Stimulated activated naive CD4-positive, alpha-beta T cell treated with Interleukin-2 at 50 U/mL for 16 hours (primary cell): Measurements from ENCODE around the gene LRRC55.
"Not testable (repeated sequence)": the region's sequence is repeated elsewhere in the genome, so short reads cannot be mapped to it uniquely, and the experiment has no call there.

Source experiments
- DNase-seq: peaks from one replicate; lab custom pipeline; 2025; lab: John Stamatoyannopoulos, UW

LRRC55 gene

DNA sequence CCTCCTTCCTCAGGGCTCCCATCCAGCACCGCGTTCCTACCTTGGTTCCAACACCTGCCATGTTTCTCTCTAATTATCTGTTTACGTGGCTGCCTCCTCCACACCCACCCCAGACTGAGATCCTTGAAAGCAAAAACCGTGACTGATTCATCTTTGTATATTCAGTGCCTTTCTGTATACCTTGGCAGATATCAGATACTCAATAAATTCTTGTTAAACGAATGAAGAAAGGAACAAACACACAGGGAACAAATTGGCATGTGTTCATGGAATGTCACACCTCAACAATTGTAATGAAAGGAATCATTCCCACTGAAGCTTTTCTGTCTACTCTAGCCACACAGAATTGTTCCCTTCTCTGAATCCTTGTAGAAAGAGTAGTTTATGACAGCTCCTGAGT lies 20.4 kb upstream of the LRRC55 start:
- no peak for DNase-seq

DNA sequence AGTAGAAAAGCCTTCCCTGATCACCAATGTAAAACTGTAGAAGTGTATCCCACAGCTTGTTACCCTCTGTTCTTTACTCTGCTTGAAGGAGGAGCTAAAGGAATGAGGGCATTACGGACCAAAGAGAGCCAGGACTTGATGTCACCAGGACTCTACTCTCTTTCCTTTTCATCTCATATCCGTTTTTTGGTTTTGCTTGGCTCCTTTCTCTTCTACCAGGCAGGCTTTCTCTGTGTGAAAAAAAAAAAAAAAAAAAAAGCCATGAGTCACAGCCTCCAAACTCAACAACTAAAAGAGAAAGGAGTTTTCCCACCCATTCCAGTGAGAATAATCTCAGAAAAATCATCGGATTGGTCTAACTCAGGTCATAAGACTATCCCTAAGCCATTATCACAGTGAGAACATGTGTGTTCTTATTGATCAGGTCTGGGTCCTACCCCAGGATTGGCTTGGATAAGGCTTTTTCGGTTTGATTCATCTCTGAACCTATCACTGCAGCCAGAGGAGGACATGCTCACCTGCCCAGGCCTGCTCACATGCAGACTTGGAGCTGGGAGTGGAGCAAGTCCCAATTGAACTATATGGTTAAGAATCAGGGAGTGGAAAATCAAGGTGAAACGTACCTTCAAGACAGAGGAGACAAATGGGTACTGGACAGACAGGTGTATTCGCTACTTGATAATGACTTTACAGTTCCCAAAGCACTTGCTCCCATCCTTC lies 19.4 kb upstream of the LRRC55 start:
- DNase-seq: no peak

DNA sequence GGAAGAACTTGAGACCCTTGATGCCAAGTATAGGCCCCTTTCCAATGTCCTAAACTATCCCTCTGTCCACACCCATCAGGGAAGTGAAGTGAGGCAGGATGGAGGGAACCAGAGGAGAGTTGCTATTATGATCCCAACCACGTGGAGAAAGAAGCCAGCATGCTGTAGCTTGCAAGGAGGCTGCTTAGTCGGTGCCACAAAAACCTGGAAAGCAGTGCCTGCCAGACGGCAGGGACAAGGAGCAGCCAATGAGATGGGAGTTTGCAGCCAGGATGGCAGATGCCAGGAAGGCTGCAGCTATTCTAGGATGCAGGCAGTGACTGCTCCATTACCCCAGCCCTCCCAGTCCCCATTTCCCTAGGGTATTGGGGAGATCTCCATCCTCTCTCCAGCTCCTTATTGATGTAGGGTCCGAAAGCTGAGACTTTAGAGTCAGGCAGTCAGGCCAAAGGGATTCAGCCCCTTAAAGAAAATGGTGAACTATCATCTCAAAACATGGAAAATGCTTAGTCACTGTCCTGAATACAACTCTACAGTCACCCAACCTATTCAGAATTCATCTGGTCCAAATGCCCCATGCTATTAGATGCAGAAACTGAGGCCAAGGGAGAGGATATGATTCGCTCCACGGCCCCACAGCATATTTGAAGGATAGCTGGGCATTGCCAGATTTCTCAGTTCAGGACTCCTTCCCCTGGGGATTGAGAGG lies 18.4 kb upstream of the LRRC55 start:
- DNase-seq: no peak

DNA sequence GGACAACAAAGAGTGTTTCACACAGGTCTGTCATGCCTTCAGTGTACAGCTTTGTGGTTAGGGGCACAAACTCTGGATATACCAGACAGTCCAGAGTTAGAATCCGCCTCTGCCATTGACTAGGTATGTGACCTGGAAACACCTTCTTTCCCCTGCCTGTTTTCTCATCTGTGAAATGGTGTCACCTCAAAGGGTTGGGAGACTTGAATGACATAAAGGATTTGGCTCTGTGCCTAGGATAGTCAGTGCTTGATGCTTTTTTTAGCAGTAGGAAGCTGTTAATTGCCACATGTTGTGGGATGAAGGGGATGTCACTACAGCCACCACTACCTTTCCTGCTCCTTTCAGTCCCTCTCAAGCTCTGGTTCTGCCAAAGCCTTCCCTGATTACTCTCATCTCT lies 17.4 kb upstream of the LRRC55 start:
- no peak for DNase-seq

DNA sequence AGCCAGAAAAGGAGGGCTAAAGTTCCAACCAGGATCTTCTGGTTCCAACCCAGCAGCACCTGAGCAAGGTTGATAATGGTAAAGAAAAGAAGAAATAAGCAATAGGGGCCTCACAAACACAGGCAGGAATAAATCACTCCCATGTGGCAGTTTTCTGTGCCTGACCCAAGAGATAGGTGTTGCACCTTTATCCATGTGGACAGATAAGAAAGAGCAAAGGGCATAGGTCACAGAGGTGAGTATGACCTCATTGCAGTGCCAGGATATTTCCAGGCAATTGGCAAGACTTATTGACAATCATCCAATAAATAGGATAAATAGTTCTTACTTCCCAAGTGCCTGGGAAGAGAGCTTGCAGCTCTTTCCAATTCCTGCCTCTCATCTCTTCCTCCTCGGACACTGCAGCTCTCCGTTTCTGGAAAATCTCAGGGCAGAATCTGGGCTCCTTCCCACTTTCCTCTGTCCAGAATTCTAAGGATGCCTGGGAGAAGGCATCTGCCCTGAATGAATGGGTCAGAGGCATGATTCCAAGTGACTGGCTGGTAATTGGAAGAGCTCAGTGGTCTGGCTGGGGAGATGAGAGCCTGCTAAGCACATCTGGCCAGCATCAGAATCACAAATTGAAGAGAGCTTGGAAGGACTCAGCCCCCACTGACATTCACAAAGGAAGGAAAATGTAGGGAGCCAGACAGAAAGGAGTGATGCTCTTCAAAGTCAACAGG lies 14.5 kb upstream of the LRRC55 start:
- no peak for DNase-seq

DNA sequence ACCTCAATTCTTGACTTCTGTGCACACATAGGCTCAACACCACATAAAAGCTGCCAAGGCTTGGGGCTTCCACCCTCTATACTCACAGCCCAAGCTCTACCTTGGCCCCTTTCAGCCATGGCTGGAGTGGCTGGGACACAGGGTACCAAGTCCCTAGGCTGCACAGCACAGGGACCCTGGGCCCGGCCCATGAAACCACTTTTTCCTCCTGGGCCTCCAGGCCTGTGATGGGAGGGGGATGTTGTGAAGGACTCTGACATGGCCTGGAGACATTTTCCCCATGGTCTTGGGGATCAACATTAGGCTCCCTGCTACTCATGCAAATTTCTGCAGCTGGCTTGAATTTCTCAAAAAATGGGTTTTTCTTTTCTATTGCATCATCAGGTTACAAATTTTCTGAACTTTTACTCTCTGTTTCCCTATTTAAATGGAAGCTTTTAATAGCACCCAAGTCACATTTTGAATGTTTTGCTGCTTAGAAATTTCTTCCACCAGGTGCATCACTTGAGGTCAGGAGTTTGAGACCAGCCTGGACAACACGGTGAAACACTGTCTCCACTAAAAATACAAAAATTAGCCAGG lies 11.9 kb upstream of the LRRC55 start:
- not testable (repeated sequence) for DNase-seq

DNA sequence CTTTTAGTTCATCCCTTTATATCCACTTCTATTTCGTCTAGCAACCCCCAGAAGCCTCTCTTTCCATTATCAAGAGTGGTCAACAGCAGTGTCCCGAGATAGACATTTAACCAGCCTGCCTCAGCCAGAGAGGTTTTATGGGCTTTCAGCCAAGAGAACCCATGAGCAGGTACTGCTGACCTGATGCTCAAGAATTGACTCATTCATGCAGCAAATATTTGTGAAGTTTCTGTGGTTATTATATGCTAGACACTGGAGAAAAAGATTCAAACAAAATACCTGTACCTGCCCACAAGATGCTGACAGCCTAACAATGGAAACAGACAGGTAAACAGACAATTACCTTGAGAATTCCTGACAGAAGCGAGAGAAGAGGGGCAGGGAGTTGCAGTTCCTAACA lies 9.7 kb upstream of the LRRC55 start:
- no peak for DNase-seq

DNA sequence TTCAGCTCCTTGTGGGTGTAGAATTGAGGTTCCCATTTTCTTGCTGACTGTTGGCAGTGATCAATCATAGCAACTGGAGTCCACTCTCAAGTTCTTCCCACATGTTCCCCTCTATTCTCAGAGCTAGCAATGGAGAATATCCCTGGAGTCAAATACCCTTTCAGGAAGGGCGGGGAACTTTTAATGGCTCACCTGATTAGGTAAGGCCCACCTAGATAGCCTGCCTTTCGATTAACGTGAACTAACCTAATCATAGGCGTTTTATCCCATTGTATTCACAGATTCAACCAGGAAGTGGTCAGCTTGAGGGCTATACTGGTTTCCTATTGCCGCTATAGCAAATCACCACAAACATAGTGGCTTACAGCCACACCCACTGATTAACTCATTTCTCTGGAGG lies 7.1 kb upstream of the LRRC55 start:
- DNase-seq: no peak

DNA sequence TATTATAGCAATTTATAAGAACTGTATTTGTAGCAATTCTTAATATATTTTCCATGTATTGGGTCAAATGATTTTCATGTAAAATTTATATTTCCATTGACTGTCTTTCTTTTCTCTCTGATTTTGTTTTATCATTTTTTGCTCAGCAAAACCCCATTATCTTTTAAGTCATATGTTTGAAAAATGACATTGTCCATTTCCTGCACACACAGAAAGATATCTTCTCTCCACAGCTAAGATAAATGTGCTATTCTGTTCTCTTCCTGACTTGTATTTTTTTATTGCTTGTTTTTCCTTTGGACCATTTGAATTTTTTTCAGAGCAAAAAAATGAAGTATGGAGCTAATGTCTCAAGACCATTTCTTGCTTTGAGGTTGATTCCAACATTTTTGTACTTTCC lies 6.3 kb upstream of the LRRC55 start:
- no peak for DNase-seq

DNA sequence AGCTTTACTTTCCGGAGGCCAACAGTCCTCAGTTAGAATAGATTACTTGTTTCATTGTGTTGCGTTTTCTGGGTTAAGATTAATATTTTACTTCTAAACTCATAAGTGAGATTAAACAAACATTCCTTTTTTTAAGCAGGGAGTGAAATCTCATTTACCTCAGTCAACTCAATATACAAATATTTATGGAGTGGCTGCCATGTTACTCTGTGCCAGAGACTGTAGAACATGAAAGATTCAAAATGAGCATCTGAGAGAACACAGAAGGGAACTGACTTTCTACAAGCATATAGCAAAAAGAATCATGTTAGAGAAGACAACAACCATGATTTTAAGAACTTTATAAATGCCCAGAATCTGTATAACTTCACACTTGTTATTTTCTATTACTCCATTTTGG lies 3.4 kb upstream of the LRRC55 start:
- DNase-seq: no peak

DNA sequence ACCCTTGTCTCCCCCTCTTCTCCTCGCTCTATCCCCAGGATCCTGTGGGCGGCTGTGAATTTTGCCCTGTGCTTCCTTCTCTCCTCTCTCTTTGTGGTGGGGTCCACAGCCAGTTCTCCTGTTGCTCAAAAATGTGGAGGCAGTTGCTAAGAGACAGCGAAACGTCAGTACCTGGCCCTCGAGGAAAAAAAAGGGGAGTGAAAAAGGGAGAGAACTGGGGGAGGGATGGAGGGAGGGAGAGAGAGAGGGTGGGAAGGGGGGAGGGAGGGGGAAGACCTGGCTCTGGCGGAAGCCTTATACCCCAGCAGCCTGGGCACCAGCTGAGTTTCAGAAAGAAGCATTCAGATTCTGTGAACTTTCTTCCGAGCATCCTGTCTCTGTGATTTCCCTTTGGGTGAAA lies 2.1 kb upstream of the LRRC55 start:
- DNase-seq: no peak

DNA sequence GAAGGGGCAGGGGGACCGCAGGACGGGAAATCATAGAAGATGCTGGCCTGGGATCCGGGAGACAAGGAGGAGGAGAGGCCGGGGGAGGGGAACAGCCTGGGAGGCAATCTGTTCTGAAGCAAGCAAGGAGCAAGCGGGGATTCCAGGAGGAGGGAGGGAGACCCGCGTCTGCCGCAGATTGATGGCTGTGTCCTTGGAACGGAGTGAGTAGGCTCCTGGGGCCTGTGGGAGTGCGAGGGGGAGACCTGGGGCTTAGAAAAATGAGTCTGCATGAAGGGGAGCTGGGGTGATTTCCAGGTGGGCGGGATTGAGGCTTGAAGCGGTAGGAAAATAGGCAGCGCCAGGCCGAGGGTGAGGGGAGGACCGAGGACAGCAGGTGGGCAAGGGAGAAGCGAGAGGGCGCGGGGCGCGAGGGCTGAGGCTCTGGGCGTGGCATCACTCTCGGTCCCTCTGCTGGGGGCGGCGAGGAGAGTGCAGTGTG lies 1.6 kb upstream of the LRRC55 start:
- DNase-seq: no peak

DNA sequence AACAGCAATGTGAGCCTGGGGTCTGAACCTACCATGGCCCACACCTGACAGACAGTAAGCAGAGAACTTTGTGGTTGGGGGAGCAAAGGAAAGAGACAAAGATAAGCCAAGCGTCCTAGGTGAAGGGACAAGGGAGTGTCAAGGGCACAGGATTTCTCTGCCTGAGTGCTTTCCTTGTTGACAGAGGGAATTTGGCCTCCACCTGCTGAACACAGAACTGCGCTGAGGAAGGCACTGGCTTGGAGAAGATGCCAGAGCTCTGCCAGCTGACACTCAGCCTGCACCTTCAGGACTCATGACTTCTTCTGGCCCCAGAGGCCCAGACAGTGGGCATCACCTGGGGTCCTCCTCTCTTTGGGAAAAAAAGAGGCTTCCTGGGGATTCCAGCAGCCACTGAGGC lies 789 bp upstream of the LRRC55 start:
- no peak for DNase-seq

DNA sequence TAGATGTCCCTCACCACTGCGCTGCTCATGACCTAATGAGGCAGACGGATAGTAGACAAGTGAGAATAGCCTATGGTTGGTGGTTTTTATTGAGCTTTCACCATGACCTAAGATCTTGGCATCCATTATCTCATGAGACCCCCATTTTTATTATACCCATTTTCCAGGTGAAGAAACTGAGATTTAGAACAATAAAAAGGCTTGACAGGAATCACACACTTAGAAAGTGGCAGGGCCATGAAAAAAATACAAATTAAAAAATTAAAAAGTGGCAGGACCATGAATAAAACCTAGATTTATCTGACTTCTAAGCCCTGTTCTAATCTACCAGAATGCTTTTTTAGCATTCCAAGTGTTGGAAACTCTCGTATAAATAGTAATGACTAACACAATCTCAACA lies 1.1 kb downstream of the LRRC55 start:
- DNase-seq: no peak

DNA sequence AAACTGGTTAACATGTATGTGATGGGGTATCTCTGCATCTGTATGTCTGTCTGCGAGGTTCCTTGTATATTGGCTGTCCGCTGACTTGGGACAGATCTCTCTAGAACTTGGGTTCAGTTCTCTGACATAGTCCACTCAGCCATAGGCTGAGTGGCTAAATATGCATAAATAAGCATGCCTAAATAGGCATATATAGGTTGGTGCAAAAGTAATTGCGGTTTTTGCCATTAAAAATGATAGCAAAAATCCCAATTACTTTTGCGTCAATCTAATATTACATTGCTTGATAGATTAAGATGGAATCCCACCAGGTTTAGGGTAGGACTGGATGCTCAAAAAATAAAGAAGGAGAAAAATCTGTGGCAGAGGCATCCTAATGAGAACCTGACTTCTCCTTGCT lies 8.8 kb downstream of the LRRC55 start:
- DNase-seq: no peak

DNA sequence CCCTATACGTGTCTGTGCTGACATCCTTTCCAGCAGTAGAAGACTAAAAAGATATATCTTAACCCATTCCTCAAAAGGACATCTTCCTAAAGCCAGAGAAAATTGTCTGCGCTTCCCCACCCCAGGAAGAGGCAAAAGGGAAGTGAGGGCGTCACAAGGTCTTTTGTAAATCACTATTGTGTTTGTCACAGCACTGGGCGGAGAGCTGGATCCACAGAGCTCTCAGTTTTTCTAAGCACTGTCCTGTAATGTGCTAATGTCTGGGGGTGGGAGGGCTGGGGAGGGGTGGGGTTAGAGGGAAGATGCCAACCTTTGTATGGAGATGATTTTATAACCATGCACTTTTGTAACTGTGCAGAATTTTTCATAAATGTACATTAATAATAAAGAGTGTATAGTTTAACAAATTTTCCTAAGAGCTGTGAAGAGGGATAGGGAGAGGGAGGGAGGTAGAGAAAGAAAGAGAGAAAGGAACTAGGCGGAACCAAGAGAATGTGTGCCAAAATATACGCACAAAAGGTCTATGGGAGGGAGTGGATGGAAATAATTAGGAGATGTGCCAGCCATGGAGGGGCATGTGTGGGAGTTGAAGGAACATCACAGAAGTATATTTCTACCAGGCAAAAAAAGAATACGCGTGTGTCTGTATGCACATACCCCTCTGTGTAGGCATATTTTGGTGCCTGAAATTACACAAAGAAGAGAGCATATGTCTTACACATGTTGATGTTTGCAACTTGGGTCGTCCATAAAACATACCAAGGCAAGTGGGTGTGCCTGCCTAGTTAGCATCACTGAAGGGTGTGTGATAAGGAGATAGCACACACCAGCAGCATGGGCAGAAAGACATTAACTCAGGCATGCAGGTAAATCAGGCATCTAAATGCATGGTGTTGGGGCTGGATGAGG lies 9.8 kb downstream of the LRRC55 start:
- DNase-seq: no peak

DNA sequence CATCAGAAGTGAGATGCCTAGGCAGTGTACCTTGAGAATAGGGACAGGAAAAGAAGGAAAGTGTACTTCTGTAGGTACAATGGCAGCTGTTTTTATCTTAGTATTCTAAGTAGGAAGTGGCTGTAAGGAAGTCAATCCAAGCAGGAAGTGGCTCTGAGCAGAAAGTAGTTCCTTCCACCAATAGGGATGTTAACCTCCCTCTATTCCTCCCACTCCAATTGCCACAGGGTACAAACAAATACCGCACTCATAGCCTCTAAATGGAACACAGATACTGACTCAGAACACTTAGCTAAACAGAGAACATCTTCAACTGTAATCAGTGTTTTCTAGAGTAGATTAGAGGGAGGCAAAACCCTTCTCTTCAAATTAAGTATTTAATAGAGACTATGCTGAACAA lies 10.6 kb downstream of the LRRC55 start:
- no peak for DNase-seq

DNA sequence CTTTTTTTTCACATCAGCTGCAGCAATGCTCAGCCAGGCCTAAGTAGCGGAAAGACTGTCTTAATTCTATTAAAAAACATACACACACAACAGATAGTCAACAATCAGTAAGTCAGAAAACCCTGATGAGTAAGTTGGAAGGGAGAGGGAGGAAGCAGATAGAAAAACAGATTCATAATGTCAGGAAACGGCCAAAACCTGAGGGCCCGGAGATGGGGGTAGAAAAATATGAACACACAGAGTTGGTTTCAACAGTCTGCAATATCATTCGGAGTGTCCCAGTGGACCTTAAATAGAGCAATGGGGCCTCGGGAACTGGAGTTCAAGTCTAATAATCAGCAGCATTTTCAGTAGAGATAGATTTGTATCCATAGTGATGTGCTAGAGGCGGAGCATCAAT lies 14.8 kb downstream of the LRRC55 start:
- DNase-seq: no peak

DNA sequence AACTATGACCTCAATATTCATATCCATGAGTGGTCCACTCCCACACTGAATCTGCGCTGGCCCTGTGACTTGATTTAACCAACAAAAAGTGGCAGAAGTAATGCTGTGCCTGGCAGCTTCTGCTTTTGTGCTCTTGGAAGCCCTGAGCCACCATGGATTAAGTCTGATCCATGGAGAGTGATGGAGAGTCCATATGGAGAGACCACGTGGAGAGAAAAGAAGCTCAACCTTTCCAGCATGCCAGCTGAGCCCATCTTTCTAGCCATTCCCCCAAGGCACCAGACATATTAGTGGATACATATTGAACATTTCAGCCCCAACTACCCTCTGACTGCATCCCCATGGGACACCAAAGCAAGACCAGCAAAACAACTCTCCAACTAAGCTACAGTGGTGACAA lies 16.0 kb downstream of the LRRC55 start:
- no peak for DNase-seq

DNA sequence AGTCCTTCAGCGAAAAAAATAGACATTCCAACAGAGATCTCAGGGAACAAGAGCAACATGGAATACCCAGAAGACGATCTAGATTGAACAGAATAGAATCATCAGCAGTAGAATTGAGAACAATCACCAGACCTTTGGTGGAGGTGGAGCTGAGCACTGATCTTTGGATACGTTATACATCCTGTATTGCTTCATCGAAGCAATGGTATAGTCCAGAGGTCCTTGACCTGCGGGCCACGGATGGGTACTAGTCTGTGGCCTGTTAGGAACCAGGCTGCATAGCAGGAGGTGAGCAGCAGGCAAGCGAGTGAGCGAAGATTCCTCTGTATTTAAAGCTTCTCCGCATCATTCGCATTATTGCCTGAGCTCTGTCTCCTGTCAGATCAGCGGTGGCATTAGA lies 17.6 kb downstream of the LRRC55 start:
- DNase-seq: no peak

DNA sequence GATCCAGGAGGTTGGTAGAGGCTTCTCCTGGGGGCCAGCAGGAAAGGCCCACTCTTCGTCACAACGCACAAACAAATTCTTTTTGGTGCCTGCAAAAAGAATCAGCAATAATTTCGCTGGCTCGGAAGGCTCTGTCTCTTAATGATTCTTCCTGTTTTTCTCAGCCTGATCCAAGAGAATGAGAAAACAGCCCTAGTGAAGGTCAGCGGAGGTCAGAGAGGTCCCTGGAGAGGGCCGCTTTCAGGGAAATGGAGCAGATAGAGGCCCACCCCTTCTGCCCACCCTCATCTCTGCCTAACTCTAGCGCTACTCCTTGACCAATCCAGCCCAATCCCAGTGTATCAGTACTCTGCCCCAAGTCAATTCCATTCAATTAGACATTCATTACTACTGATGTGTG lies 19.2 kb downstream of the LRRC55 start:
- DNase-seq: no peak

DNA sequence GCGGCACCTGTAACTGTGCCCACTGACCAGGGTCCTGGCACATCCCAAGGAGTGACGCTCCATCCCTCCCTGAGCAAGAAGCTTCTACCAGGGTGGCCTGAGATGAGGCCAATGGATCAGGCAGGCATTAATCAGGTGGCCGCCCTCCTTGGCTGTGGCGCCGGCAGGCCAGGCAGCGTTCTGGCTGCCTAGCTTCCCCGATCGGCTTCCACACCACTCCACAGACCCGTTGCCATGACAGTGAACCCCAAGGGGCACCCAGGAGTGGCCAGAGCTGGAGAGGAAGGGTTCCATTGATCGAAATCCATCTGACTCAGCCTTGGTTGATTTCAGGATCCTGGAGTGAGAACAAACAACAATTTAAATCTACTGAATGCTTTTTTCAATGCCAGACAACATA lies 20.5 kb downstream of the LRRC55 start:
- DNase-seq: no peak
